ENCODE data around the gene CMTM7.

- TF ChIP-seq CTCF (conservative IDR thresholded peaks at IDR 0.05; ENCODE audit: low read depth in 2 of 2) (no peak), EZH2 (IDR thresholded peaks at IDR 0.05; ENCODE audit: low read depth, unreplicated experiment) (no peak), POLR2AphosphoS5 (IDR thresholded peaks at IDR 0.05; ENCODE audit: low read depth) (no peak), STAT1 (IDR thresholded peaks at IDR 0.05; ENCODE audit: unreplicated experiment) (no peak)
Observed at GRCh38 chr3:32449691-32450090, 58.0 kb downstream of the CMTM7 start.
